ENCODE data around the gene PLD4.
"Not testable (repeated sequence)": the region's sequence is repeated elsewhere in the genome, so short reads cannot be mapped to it uniquely, and the experiment has no call there.

PLD4 gene

GRCh38 chr14:104917993-104918392 is 6.7 kb upstream of the PLD4 start:
- no peak overlapping the region for H3K4me3 ChIP-seq (ENCODE audit: low read depth in 1 of 2, low read length in 2 of 2)
- H4K20me1 ChIP-seq (ENCODE audit: insufficient read depth, low read length), result no peaks in the 10 kb centered on the region
- H3K9ac ChIP-seq (ENCODE audit: low read depth, low read length), result no peak overlapping the region
- no peaks in the 10 kb centered on the region for H3K9me3 ChIP-seq (ENCODE audit: insufficient read depth, low read length, severe bottlenecking)
- no peak overlapping the region for H2AFZ ChIP-seq (ENCODE audit: low read depth, low read length)
- no peaks in the 10 kb centered on the region for H3K79me2 ChIP-seq (ENCODE audit: insufficient read depth, low read length)
- no peaks in the 10 kb centered on the region for H3K4me1 ChIP-seq (ENCODE audit: insufficient read depth, low read length)
- no peaks in the 10 kb centered on the region for H3K27me3 ChIP-seq (ENCODE audit: insufficient read depth, low read length, poor library complexity)
- TF ChIP-seq CTCF (IDR thresholded peaks at IDR 0.05; ENCODE audit: borderline replicate concordance, extremely low read depth, low read length, poor library complexity, severe bottlenecking) (no peak), EZH2 (IDR thresholded peaks at IDR 0.05; ENCODE audit: borderline replicate concordance, low read depth, low read length, severe bottlenecking) (no peak)
- ATAC-seq (ENCODE audit: insufficient read depth, low read depth), result no peak
- no peak overlapping the region for H3K27ac ChIP-seq (ENCODE audit: low read length)
- H3K36me3 ChIP-seq (ENCODE audit: insufficient read depth, low read length), result no peaks in the 10 kb centered on the region
- H3K4me2 ChIP-seq (ENCODE audit: insufficient read depth, low read length), result no peak overlapping the region
- DNase-seq, result no peak

- H3K79me2 ChIP-seq (ENCODE audit: insufficient read depth, low read length); H3K4me1 ChIP-seq (ENCODE audit: insufficient read depth, low read length); H3K9me3 ChIP-seq (ENCODE audit: insufficient read depth, low read length, severe bottlenecking); H3K27ac ChIP-seq (ENCODE audit: low read length); H3K9ac ChIP-seq (ENCODE audit: low read depth, low read length); ATAC-seq (ENCODE audit: insufficient read depth, low read depth); H3K4me3 ChIP-seq (ENCODE audit: low read depth in 1 of 2, low read length in 2 of 2); H3K4me2 ChIP-seq (ENCODE audit: insufficient read depth, low read length); DNase-seq; H4K20me1 ChIP-seq (ENCODE audit: insufficient read depth, low read length); H3K36me3 ChIP-seq (ENCODE audit: insufficient read depth, low read length); H2AFZ ChIP-seq (ENCODE audit: low read depth, low read length); H3K27me3 ChIP-seq (ENCODE audit: insufficient read depth, low read length, poor library complexity): not testable (repeated sequence)
Observed at GRCh38 chr14:104919152-104919992, 5.3 kb upstream of the PLD4 start.

GRCh38 chr14:104919993-104920315 is 4.7 kb upstream of the PLD4 start:
- ATAC-seq (ENCODE audit: insufficient read depth, low read depth), result no peak
- TF ChIP-seq CTCF (IDR thresholded peaks at IDR 0.05; ENCODE audit: borderline replicate concordance, extremely low read depth, low read length, poor library complexity, severe bottlenecking), result no peak
- Histone ChIP-seq H3K4me1 (ENCODE audit: insufficient read depth, low read length) (no peaks in the 10 kb centered on the region), H2AFZ (ENCODE audit: low read depth, low read length) (no peak overlapping the region), H3K36me3 (ENCODE audit: insufficient read depth, low read length) (no peaks in the 10 kb centered on the region), H3K27me3 (ENCODE audit: insufficient read depth, low read length, poor library complexity) (no peaks in the 10 kb centered on the region), H3K27ac (ENCODE audit: low read length) (no peak overlapping the region), H3K9me3 (ENCODE audit: insufficient read depth, low read length, severe bottlenecking) (no peaks in the 10 kb centered on the region), H3K4me3 (ENCODE audit: low read depth in 1 of 2, low read length in 2 of 2) (no peak overlapping the region), H4K20me1 (ENCODE audit: insufficient read depth, low read length) (no peaks in the 10 kb centered on the region), H3K79me2 (ENCODE audit: insufficient read depth, low read length) (no peaks in the 10 kb centered on the region), H3K9ac (ENCODE audit: low read depth, low read length) (no peak overlapping the region), H3K4me2 (ENCODE audit: insufficient read depth, low read length) (no peak overlapping the region)
- no peak for DNase-seq

- no peak overlapping the region for H3K4me2 ChIP-seq (ENCODE audit: insufficient read depth, low read length)
- no peak overlapping the region for H3K4me3 ChIP-seq (ENCODE audit: low read depth in 1 of 2, low read length in 2 of 2)
- H3K27me3 ChIP-seq (ENCODE audit: insufficient read depth, low read length, poor library complexity), result no peaks in the 10 kb centered on the region
- no peak overlapping the region for H3K9ac ChIP-seq (ENCODE audit: low read depth, low read length)
- DNase-seq (no peak), ATAC-seq (ENCODE audit: insufficient read depth, low read depth) (no peak)
- TF ChIP-seq CTCF (IDR thresholded peaks at IDR 0.05; ENCODE audit: borderline replicate concordance, extremely low read depth, low read length, poor library complexity, severe bottlenecking), result no peak
- H3K9me3 ChIP-seq (ENCODE audit: insufficient read depth, low read length, severe bottlenecking), result no peaks in the 10 kb centered on the region
- no peaks in the 10 kb centered on the region for H3K36me3 ChIP-seq (ENCODE audit: insufficient read depth, low read length)
- no peak overlapping the region for H2AFZ ChIP-seq (ENCODE audit: low read depth, low read length)
- no peaks in the 10 kb centered on the region; the same call in 1 of the 2 replicates for H4K20me1 ChIP-seq (ENCODE audit: insufficient read depth, low read length)
- H3K4me1 ChIP-seq (ENCODE audit: insufficient read depth, low read length), result no peaks in the 10 kb centered on the region
- no peak overlapping the region for H3K27ac ChIP-seq (ENCODE audit: low read length)
- no peaks in the 10 kb centered on the region for H3K79me2 ChIP-seq (ENCODE audit: insufficient read depth, low read length)
Observed at GRCh38 chr14:104923640-104924420, 849 bp upstream of the PLD4 start.
